GM13976 (cell line): ENCODE measurements around the gene C2orf49.

Source experiments
- DNase-seq: peaks from one replicate; pipeline ENCODE4 v3.0.0; 2012; ENCODE audit warnings: low spot score
- in situ Hi-C: fragments of 300-500 bp; cut with MboI; formaldehyde crosslinking; loops from one replicate; pipeline ENCODE4 v1.12.0; 2022; ENCODE audit warnings: low sequenced_read_pairs, mixed read lengths, inconsistent platforms; ENCODE audit not compliant: unreplicated experiment
- TF ChIP-seq, protein P1 (sequence below): IDR thresholded peaks from 2 replicates; pipeline ENCODE4 v1.5.1; 2012; ENCODE audit warnings: borderline replicate concordance, mild to moderate bottlenecking; ENCODE audit not compliant: insufficient read depth; ENCODE audit errors: extremely low read depth, missing control alignments, control extremely low read depth

The C2orf49 gene

DNA sequence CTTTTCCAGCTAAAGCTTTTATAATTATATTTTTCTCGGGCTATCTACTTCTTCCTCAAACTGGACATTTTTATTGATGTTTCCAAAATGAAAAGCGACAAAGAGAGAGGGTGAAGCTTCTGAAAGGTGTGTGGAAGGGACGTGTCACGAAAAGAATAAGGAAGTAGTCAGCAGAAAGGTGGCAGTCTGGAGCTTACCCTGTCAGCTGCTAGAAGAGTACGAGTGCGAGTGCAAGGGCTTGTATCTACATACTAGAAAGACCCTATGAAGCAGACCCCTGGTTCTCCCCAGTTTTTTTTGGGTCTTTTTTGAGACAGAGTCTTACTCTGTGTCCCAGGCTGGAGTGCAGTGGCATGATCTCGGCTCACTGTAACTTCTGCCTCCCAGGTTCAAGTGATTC lies 46.9 kb downstream of the C2orf49 start:
- TF ChIP-seq, protein P1, sequence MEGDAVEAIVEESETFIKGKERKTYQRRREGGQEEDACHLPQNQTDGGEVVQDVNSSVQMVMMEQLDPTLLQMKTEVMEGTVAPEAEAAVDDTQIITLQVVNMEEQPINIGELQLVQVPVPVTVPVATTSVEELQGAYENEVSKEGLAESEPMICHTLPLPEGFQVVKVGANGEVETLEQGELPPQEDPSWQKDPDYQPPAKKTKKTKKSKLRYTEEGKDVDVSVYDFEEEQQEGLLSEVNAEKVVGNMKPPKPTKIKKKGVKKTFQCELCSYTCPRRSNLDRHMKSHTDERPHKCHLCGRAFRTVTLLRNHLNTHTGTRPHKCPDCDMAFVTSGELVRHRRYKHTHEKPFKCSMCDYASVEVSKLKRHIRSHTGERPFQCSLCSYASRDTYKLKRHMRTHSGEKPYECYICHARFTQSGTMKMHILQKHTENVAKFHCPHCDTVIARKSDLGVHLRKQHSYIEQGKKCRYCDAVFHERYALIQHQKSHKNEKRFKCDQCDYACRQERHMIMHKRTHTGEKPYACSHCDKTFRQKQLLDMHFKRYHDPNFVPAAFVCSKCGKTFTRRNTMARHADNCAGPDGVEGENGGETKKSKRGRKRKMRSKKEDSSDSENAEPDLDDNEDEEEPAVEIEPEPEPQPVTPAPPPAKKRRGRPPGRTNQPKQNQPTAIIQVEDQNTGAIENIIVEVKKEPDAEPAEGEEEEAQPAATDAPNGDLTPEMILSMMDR, result no peak
- no peak for DNase-seq
- in situ Hi-C loops, result loop anchor here (10.0 to 25.0 kb wide), 2 partner anchors 121 to 328 kb away; no protein-coding TSS in a partner anchor

DNA sequence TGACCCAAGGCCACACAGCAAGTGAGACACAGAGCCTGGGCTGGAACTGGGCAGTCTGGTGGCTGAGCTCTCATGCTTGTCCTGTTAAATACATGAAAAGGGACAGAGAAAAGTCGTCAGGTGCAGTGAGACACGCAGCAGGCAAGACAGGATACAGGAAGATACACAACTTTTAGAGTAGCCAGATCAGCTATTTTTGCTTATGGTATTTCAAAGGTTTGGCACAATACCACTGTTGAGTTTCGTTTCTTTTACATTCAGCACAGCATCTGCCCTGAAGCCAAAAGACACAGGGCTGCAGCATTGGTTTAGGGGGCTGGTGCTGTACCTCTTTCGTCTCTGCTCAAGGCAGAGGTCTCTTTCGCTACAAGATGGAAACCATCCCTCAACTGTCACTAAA lies 47.5 kb downstream of the C2orf49 start:
- TF ChIP-seq, protein P1, result no peak
- in situ Hi-C loops, result loop anchor here (10.0 to 25.0 kb wide), 2 partner anchors 120 to 327 kb away; no protein-coding TSS in a partner anchor
- no peak for DNase-seq

- TF ChIP-seq, protein P1, result no peak
- in situ Hi-C loops, result loop anchor here (10.0 to 25.0 kb wide), 2 partner anchors 119 to 326 kb away; no protein-coding TSS in a partner anchor
Measured at GRCh38 chr2:105385731-105386540, 48.6 kb downstream of the C2orf49 start.

GRCh38 chr2:105387225-105387624 lies 49.9 kb downstream of the C2orf49 start:
- TF ChIP-seq, protein P1, result no peak
- DNase-seq, result no peak
- in situ Hi-C loops, result loop anchor here (10.0 to 25.0 kb wide), 2 partner anchors 118 to 325 kb away; no protein-coding TSS in a partner anchor

More at GRCh38 chr2:105385731-105386540, 48.6 kb downstream of the C2orf49 start:
- DNase-seq, result no peak

DNA sequence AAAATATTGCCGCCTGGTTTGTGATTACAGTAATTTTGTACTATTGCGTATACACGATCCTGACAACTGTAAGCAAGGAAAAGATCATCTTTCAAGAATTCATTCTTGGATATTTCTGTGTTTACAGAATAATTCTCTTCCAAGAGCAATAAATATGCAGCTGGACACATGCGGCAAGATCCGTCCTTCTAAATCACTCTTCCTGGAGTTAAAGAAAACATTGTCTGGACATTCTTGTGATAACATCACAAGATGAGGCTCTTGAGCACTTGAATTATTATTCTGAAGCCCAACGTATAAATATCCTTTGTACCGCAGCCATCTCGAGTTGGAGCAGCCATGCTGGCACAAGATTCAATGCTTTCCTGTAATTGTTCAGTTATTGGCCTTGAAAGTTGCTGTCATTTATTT lies 51.6 kb downstream of the C2orf49 start:
- in situ Hi-C loops, result loop anchor here (10.0 to 25.0 kb wide), 2 partner anchors 116 to 323 kb away; no protein-coding TSS in a partner anchor
- TF ChIP-seq, protein P1, result no peak
- DNase-seq, result no peak

GRCh38 chr2:105390454-105390853 lies 53.1 kb downstream of the C2orf49 start:
- in situ Hi-C loops, result loop anchor here (25.0 kb wide), 1 partner anchor 322 kb away; no protein-coding TSS in a partner anchor

More at GRCh38 chr2:105390454-105390853, 53.1 kb downstream of the C2orf49 start:
- TF ChIP-seq, protein P1, result no peak
- DNase-seq, result no peak
